ENCODE results near the gene COLEC11.

DNA sequence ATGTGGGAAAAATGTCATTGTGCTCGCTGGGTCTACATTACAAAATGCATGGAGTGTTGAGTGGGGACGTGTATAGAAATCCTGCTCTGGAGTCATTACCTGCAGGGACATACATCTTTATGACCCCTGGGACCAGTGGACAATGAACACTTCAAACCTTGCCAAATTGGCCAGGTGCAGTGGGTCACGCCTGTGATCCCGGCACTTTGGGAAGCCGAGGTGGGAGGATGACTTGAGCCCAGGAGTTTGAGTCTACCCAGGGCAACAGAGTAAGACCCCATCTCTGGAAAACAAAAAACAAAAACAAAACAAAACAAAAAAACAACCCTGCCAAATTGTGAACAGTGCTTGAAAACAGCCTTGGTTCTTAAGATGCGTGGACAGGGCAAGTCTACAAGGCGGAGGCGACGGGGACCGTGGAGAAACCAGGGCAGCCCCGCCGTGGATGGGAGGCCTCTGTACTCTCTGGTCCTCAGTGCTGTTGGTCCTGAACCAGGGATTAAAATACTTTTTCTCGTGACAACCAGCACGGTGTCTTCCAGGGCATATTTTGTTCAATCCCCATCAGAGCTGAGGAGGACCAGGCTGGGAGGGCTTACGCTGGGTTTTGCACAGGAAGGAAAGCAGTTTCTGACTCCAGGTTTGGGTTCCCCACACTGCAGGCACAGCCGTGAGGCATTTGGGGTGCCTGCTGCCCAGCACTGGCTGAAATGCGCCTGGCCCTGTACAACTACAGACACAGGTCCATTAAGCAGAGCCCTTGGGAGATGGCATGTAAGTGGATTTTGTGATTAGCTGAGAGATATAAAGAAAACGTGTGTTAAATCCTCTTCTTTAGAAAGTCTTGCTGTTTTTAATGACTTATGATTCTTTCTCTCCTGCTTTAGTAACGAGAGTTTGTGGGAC lies 13.7 kb downstream of the COLEC11 start:
- TF ChIP-seq, protein P1, sequence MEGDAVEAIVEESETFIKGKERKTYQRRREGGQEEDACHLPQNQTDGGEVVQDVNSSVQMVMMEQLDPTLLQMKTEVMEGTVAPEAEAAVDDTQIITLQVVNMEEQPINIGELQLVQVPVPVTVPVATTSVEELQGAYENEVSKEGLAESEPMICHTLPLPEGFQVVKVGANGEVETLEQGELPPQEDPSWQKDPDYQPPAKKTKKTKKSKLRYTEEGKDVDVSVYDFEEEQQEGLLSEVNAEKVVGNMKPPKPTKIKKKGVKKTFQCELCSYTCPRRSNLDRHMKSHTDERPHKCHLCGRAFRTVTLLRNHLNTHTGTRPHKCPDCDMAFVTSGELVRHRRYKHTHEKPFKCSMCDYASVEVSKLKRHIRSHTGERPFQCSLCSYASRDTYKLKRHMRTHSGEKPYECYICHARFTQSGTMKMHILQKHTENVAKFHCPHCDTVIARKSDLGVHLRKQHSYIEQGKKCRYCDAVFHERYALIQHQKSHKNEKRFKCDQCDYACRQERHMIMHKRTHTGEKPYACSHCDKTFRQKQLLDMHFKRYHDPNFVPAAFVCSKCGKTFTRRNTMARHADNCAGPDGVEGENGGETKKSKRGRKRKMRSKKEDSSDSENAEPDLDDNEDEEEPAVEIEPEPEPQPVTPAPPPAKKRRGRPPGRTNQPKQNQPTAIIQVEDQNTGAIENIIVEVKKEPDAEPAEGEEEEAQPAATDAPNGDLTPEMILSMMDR (IDR thresholded peaks at IDR 0.05; ENCODE audit: low read length), result no peak
- TF ChIP-seq EZH2 (IDR thresholded peaks at IDR 0.05; ENCODE audit: borderline replicate concordance, low read length), result no peak

Measured in OCI-LY1 (cell line).